Osteocyte (in vitro differentiated cells): ENCODE data around the gene KDM3A. TPM values are rescaled to one million over a fixed set of nuclear protein-coding genes. Genes with fewer than 3 reads are reported as not detected.
A peak's percentile ranks its signal among the peaks of the same experiment; 100 is the strongest.

ENCODE experiments used
- DNase-seq: peaks from one replicate; pipeline ENCODE4 v3.0.0; 2021; ENCODE audit warnings: mixed read lengths; ENCODE audit not compliant: unreplicated experiment; ENCODE audit errors: extremely low spot score
- H3K27ac Mint-ChIP-seq: one replicate; pipeline ENCODE4 v1.8.0; 2021; ENCODE audit warnings: mild to moderate bottlenecking, mixed read lengths; ENCODE audit not compliant: unreplicated experiment
- H3K27me3 Mint-ChIP-seq: one replicate; pipeline ENCODE4 v1.8.0; 2021; ENCODE audit warnings: mixed read lengths; ENCODE audit not compliant: unreplicated experiment
- H3K36me3 Mint-ChIP-seq: one replicate; pipeline ENCODE4 v1.8.0; 2021; ENCODE audit warnings: mixed read lengths; ENCODE audit not compliant: unreplicated experiment
- H3K4me1 Mint-ChIP-seq: one replicate; pipeline ENCODE4 v1.8.0; 2021; ENCODE audit warnings: mixed read lengths; ENCODE audit not compliant: unreplicated experiment
- H3K4me3 Mint-ChIP-seq: one replicate; pipeline ENCODE4 v1.8.0; 2021; ENCODE audit warnings: mild to moderate bottlenecking, moderate library complexity, mixed read lengths; ENCODE audit not compliant: unreplicated experiment
- H3K9me3 Mint-ChIP-seq: one replicate; pipeline ENCODE4 v1.8.0; 2021; ENCODE audit warnings: mixed read lengths; ENCODE audit not compliant: unreplicated experiment
- CTCF ChIP-seq: fragments of 200-600 bp; sonication (generic); IDR thresholded peaks from 2 replicates; pipeline ENCODE4 v1.5.0; 2021; ENCODE audit warnings: antibody characterized with exemption, mild to moderate bottlenecking, moderate library complexity
- total RNA-seq: library from RNA; stranded (reverse); gene quantifications from 2 replicates; pipeline ENCODE4 v1.2.1, GENCODE V29; 2021

KDM3A gene
- total RNA-seq, 1 donor from 2014 or later, result 44.8 TPM

GRCh38 chr2:86441392-86441881 is 266 bp downstream of the KDM3A start:
- H3K27ac Mint-ChIP-seq, result peak overlapping the region; percentile 100
- H3K4me3 Mint-ChIP-seq, result peak overlapping the region; percentile 86
- no peak for TF ChIP-seq CTCF
- H3K27me3 Mint-ChIP-seq, result peaks cover 4% of the 10 kb centered on the region
- peaks cover 32% of the 10 kb centered on the region for H3K36me3 Mint-ChIP-seq
- no peak for DNase-seq
- H3K9me3 Mint-ChIP-seq, result peaks cover 26% of the 10 kb centered on the region
- peaks cover 29% of the 10 kb centered on the region for H3K4me1 Mint-ChIP-seq

GRCh38 chr2:86441882-86442641 is 891 bp downstream of the KDM3A start:
- H3K4me1 Mint-ChIP-seq, result peaks cover 29% of the 10 kb centered on the region
- H3K27me3 Mint-ChIP-seq, result no peaks in the 10 kb centered on the region
- H3K27ac Mint-ChIP-seq, result peak overlapping the region; percentile 93
- no peak for DNase-seq
- H3K36me3 Mint-ChIP-seq, result peaks cover 32% of the 10 kb centered on the region
- H3K4me3 Mint-ChIP-seq, result peak overlapping the region; percentile 93
- peaks cover 26% of the 10 kb centered on the region for H3K9me3 Mint-ChIP-seq
- no peak for TF ChIP-seq CTCF

- Mint-ChIP-seq H3K4me3 (peak overlapping the region; percentile 93), H3K27ac (peak overlapping the region; percentile 93), H3K4me1 (peaks cover 29% of the 10 kb centered on the region), H3K36me3 (peaks cover 36% of the 10 kb centered on the region), H3K9me3 (peaks cover 23% of the 10 kb centered on the region), H3K27me3 (no peaks in the 10 kb centered on the region)
- DNase-seq, result peak; percentile 89
- no peak for TF ChIP-seq CTCF
Observed at GRCh38 chr2:86442642-86443005, 1.5 kb downstream of the KDM3A start.

GRCh38 chr2:86443631-86444350 is 2.6 kb downstream of the KDM3A start:
- Mint-ChIP-seq H3K27me3 (no peaks in the 10 kb centered on the region), H3K27ac (no peak overlapping the region), H3K36me3 (peaks cover 38% of the 10 kb centered on the region), H3K4me3 (no peak overlapping the region), H3K4me1 (peaks cover 32% of the 10 kb centered on the region), H3K9me3 (peaks cover 16% of the 10 kb centered on the region)
- no peak for TF ChIP-seq CTCF
- no peak for DNase-seq

- Mint-ChIP-seq H3K36me3 (peaks cover 36% of the 10 kb centered on the region), H3K4me3 (no peak overlapping the region), H3K9me3 (peaks cover 2% of the 10 kb centered on the region), H3K27me3 (no peaks in the 10 kb centered on the region), H3K4me1 (peaks cover 33% of the 10 kb centered on the region), H3K27ac (no peak overlapping the region)
- TF ChIP-seq CTCF, result no peak
- no peak for DNase-seq
Observed at GRCh38 chr2:86445436-86445835, 4.3 kb downstream of the KDM3A start.
